ENCODE measurements around the gene DGKQ.

- no peak for TF ChIP-seq CTCF (IDR thresholded peaks at IDR 0.05; ENCODE audit: insufficient read depth, low read length, poor library complexity, severe bottlenecking)
- TF ChIP-seq EZH2phosphoT487 (conservative IDR thresholded peaks at IDR 0.05; ENCODE audit: low read length), result no peak
These were observed 18.3 kb upstream of the DGKQ start for GRCh38 chr4:991451-992296.

Measured in SU-DHL-6 (cell line).